GM19035 (cell line): ENCODE measurements around the gene CASTOR1.

ENCODE experiments used
- ATAC-seq: cut with Tn5 transposase; IDR thresholded peaks from one replicate; pipeline ENCODE4 v1.9.1; 2021; ENCODE audit not compliant: unreplicated experiment

The CASTOR1 gene

GRCh38 chr22:30266445-30267381, 22.6 kb downstream of the CASTOR1 start, which contains the start of gene OSM:
OSM (minus strand) TSS chr22:30266851; CDS start chr22:30266799, 52 bp downstream.
- ATAC-seq, result no peak

GRCh38 chr22:30265823-30266444, 23.4 kb downstream of the CASTOR1 start:
- ATAC-seq, result peak; percentile 60

GRCh38 chr22:30265131-30265720, 24.1 kb downstream of the CASTOR1 start:
- no peak for ATAC-seq

- no peak for ATAC-seq
These were observed 25.4 kb downstream of the CASTOR1 start for GRCh38 chr22:30263883-30264282.

GRCh38 chr22:30262917-30263741, 26.2 kb downstream of the CASTOR1 start:
- no peak for ATAC-seq

- no peak for ATAC-seq
These were observed 27.2 kb downstream of the CASTOR1 start for GRCh38 chr22:30262112-30262511.

- no peak for ATAC-seq
These were observed 28.2 kb downstream of the CASTOR1 start for GRCh38 chr22:30261134-30261533.

GRCh38 chr22:30260682-30261081, 28.6 kb downstream of the CASTOR1 start:
- ATAC-seq, result no peak

- no peak for ATAC-seq
These were observed 29.0 kb downstream of the CASTOR1 start for GRCh38 chr22:30260276-30260675.

- no peak for ATAC-seq
These were observed 35.0 kb downstream of the CASTOR1 start for GRCh38 chr22:30254314-30254713.

GRCh38 chr22:30253205-30253852, 36.0 kb downstream of the CASTOR1 start:
- no peak for ATAC-seq

GRCh38 chr22:30252411-30253204, 36.7 kb downstream of the CASTOR1 start:
- ATAC-seq, result no peak

- ATAC-seq, result no peak
These were observed 37.6 kb downstream of the CASTOR1 start for GRCh38 chr22:30251711-30252110.

GRCh38 chr22:30250661-30251267, 38.5 kb downstream of the CASTOR1 start:
- ATAC-seq, result no peak

GRCh38 chr22:30250039-30250565, 39.2 kb downstream of the CASTOR1 start:
- ATAC-seq, result no peak

- ATAC-seq, result no peak
These were observed 40.0 kb downstream of the CASTOR1 start for GRCh38 chr22:30249049-30250038.

GRCh38 chr22:30248484-30248883, 40.8 kb downstream of the CASTOR1 start:
- ATAC-seq, result no peak

- ATAC-seq, result no peak
These were observed 41.3 kb downstream of the CASTOR1 start for GRCh38 chr22:30247974-30248373.
